ENCODE results near the gene GLIS1.

DNA sequence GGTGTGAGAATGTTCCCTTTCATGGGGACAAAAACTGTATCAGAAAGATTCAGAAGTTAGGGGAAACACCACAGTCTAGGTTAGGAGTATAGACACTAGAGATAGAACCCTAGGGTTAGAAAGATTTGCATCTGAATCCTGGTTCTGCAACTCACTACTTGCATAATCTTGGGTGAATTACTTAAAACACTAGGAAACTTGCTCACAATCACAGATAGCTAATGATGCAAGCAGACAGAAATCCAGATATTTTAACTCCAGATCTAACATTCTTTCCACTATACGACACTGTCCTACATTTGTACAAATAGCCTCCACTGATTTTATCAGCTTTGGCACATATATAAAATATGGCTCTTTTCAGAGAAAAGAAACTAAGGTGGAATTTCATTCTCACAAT lies 30.8 kb upstream of the GLIS1 start:
- TF ChIP-seq, protein P1, sequence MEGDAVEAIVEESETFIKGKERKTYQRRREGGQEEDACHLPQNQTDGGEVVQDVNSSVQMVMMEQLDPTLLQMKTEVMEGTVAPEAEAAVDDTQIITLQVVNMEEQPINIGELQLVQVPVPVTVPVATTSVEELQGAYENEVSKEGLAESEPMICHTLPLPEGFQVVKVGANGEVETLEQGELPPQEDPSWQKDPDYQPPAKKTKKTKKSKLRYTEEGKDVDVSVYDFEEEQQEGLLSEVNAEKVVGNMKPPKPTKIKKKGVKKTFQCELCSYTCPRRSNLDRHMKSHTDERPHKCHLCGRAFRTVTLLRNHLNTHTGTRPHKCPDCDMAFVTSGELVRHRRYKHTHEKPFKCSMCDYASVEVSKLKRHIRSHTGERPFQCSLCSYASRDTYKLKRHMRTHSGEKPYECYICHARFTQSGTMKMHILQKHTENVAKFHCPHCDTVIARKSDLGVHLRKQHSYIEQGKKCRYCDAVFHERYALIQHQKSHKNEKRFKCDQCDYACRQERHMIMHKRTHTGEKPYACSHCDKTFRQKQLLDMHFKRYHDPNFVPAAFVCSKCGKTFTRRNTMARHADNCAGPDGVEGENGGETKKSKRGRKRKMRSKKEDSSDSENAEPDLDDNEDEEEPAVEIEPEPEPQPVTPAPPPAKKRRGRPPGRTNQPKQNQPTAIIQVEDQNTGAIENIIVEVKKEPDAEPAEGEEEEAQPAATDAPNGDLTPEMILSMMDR (IDR thresholded peaks at IDR 0.05; ENCODE audit: control extremely low read depth in 1 of 3, insufficient read depth in 1 of 3, low read depth in 1 of 3, low read length in 3 of 3), result no peak
- TF ChIP-seq USF2 (IDR thresholded peaks at IDR 0.05; ENCODE audit: low read length), result no peak
- TF ChIP-seq HDAC2 (IDR thresholded peaks at IDR 0.05; ENCODE audit: borderline replicate concordance in 1 of 2, low read depth in 2 of 2, low read length in 2 of 2), result no peak
- no peak for TF ChIP-seq EZH2 (IDR thresholded peaks at IDR 0.05; ENCODE audit: low read depth, low read length, severe bottlenecking)
- no peak for TF ChIP-seq RAD21 (IDR thresholded peaks at IDR 0.05 in 1 of 2, conservative IDR thresholded peaks at IDR 0.05 in 1 of 2; ENCODE audit: low read depth in 2 of 2, low read length in 2 of 2)
- TF ChIP-seq POLR2AphosphoS5 (IDR thresholded peaks at IDR 0.05; ENCODE audit: low read depth, low read length), result no peak
- TF ChIP-seq BACH1 (IDR thresholded peaks at IDR 0.05; ENCODE audit: low read length), result no peak
- TF ChIP-seq CHD1 (IDR thresholded peaks at IDR 0.05; ENCODE audit: low read depth, low read length), result no peak
- no peak for TF ChIP-seq MAX (IDR thresholded peaks at IDR 0.05)

Measured in H1 (cell line).